H9 (cell line): Measurements from ENCODE around the gene SPHK1. TPM values are rescaled to one million over a fixed set of nuclear protein-coding genes. Genes with fewer than 3 reads are reported as not detected.

Experiments
- DNase-seq: peaks from one replicate; pipeline ENCODE4 v3.0.0-alpha.2; 2017
- H2AFZ ChIP-seq: one replicate; pipeline ENCODE4 v1.6.1; 2013; ENCODE audit warnings: mild to moderate bottlenecking, low read length, control low read depth, moderate library complexity
- H2AK5ac ChIP-seq: 2 replicates; pipeline ENCODE4 v1.6.1; 2013; ENCODE audit warnings: low read length, control low read depth, mixed read lengths; ENCODE audit not compliant: insufficient read length
- H2BK120ac ChIP-seq: one replicate; pipeline ENCODE4 v1.6.1; 2013; ENCODE audit warnings: low read depth, mild to moderate bottlenecking, low read length, control low read depth, inconsistent platforms; ENCODE audit not compliant: poor library complexity, severe bottlenecking
- H2BK12ac ChIP-seq: 2 replicates; pipeline ENCODE4 v1.6.1; 2013; ENCODE audit warnings: low read length, control low read depth, mixed read lengths, low read depth; ENCODE audit not compliant: insufficient read length
- H2BK15ac ChIP-seq: 2 replicates; pipeline ENCODE4 v1.6.1; 2013; ENCODE audit warnings: low read depth, low read length, control low read depth
- H2BK20ac ChIP-seq: one replicate; pipeline ENCODE4 v1.6.1; 2013; ENCODE audit warnings: low read depth, mild to moderate bottlenecking, low read length, control low read depth, inconsistent platforms; ENCODE audit not compliant: poor library complexity, severe bottlenecking
- H2BK5ac ChIP-seq: 2 replicates; pipeline ENCODE4 v1.6.1; 2013; ENCODE audit warnings: low read length, control low read depth, mixed read lengths; ENCODE audit not compliant: insufficient read length
- H3K14ac ChIP-seq: 2 replicates; pipeline ENCODE4 v1.6.1; 2013; ENCODE audit warnings: low read length, control low read depth; ENCODE audit not compliant: insufficient read depth
- H3K18ac ChIP-seq: 2 replicates; pipeline ENCODE4 v1.6.1; 2013; ENCODE audit warnings: low read depth, mild to moderate bottlenecking, mixed read lengths, low read length, control low read depth; ENCODE audit not compliant: insufficient read length
- H3K23ac ChIP-seq: 2 replicates; pipeline ENCODE4 v1.6.1; 2013; ENCODE audit warnings: low read length, control low read depth, mixed read lengths, low read depth; ENCODE audit not compliant: insufficient read length
- H3K23me2 ChIP-seq: 2 replicates; pipeline ENCODE4 v1.6.1; 2013; ENCODE audit warnings: low read depth, mild to moderate bottlenecking, mixed read lengths, low read length, control low read depth; ENCODE audit not compliant: insufficient read length, poor library complexity, severe bottlenecking
- H3K27ac ChIP-seq: 2 replicates; pipeline ENCODE4 v1.5.1; 2013; ENCODE audit warnings: low read length, control low read depth, mixed read lengths, low read depth; ENCODE audit not compliant: insufficient read length
- H3K27me3 ChIP-seq: 2 replicates; pipeline ENCODE4 v1.6.1; 2013; ENCODE audit warnings: low read length, control low read depth, inconsistent platforms; ENCODE audit not compliant: insufficient read depth
- H3K4ac ChIP-seq: 2 replicates; pipeline ENCODE4 v1.6.1; 2013; ENCODE audit warnings: low read depth, mild to moderate bottlenecking, control low read depth, inconsistent platforms, low read length, moderate library complexity
- H3K4me1 ChIP-seq: 2 replicates; pipeline ENCODE4 v1.6.1; 2013; ENCODE audit warnings: low read length, control low read depth, inconsistent platforms; ENCODE audit not compliant: insufficient read depth
- H3K4me2 ChIP-seq: 2 replicates; pipeline ENCODE4 v1.6.1; 2013; ENCODE audit warnings: low read length, control low read depth, mixed read lengths; ENCODE audit not compliant: insufficient read length, insufficient read depth
- H3K56ac ChIP-seq: 2 replicates; pipeline ENCODE4 v1.6.1; 2013; ENCODE audit warnings: low read depth, mild to moderate bottlenecking, mixed read lengths, low read length, control low read depth; ENCODE audit not compliant: insufficient read length
- H3K79me1 ChIP-seq: 2 replicates; pipeline ENCODE4 v1.6.1; 2013; ENCODE audit warnings: low read depth, mild to moderate bottlenecking, moderate library complexity, low read length, control low read depth, inconsistent platforms; ENCODE audit not compliant: insufficient read depth, poor library complexity, severe bottlenecking
- H3K79me2 ChIP-seq: 2 replicates; pipeline ENCODE4 v1.6.1; 2013; ENCODE audit warnings: low read length, control low read depth, inconsistent platforms; ENCODE audit not compliant: insufficient read depth
- H3K9ac ChIP-seq: 2 replicates; pipeline ENCODE4 v1.6.1; 2013; ENCODE audit warnings: low read length, control low read depth, mixed read lengths; ENCODE audit not compliant: insufficient read length; ENCODE audit errors: extremely low read depth
- H3K9me3 ChIP-seq: one replicate; pipeline ENCODE4 v1.6.1; 2013; ENCODE audit warnings: low read depth, low read length, inconsistent platforms; ENCODE audit not compliant: control insufficient read depth
- H3T11ph ChIP-seq: one replicate; pipeline ENCODE4 v1.6.1; 2013; ENCODE audit warnings: mild to moderate bottlenecking, low read length, control low read depth, inconsistent platforms
- H4K20me1 ChIP-seq: one replicate; pipeline ENCODE4 v1.6.1; 2013; ENCODE audit not compliant: control insufficient read depth, insufficient read length, insufficient read depth
- H4K5ac ChIP-seq: 2 replicates; pipeline ENCODE4 v1.6.1; 2013; ENCODE audit warnings: low read depth, mild to moderate bottlenecking, mixed read lengths, low read length, control low read depth; ENCODE audit not compliant: insufficient read length
- H4K8ac ChIP-seq: replicated peaks from 2 replicates; pipeline ENCODE4 v1.6.1; 2013; ENCODE audit warnings: low read length, control low read depth, mixed read lengths, low read depth; ENCODE audit not compliant: insufficient read length
- H4K91ac ChIP-seq: 2 replicates; pipeline ENCODE4 v1.6.1; 2013; ENCODE audit warnings: low read depth, mild to moderate bottlenecking, moderate library complexity, mixed read lengths, low read length, control low read depth; ENCODE audit not compliant: insufficient read length
- H3K27ac Mint-ChIP-seq, 3 experiments: 2 replicates in 2 of 3; 3 replicates in 1 of 3; pipeline ENCODE4 v1.8.0; 2020 to 2021; ENCODE audit warnings: mixed read lengths in 3 of 3, mild to moderate bottlenecking in 1 of 3, moderate library complexity in 1 of 3
- H3K27me3 Mint-ChIP-seq: 2 replicates; pipeline ENCODE4 v1.8.0; 2021; ENCODE audit warnings: low read depth, mild to moderate bottlenecking, moderate library complexity, mixed read lengths
- H3K36me3 Mint-ChIP-seq, 3 experiments: 2 replicates in 2 of 3; 3 replicates in 1 of 3; pipeline ENCODE4 v1.8.0; 2020 to 2021; ENCODE audit warnings: low read depth in 3 of 3, mixed read lengths in 3 of 3; ENCODE audit not compliant: insufficient read depth in 1 of 3
- H3K4me1 Mint-ChIP-seq, 2 experiments: 2 replicates each; pipeline ENCODE4 v1.8.0; 2020; ENCODE audit warnings: mixed read lengths in 2 of 2
- H3K4me3 Mint-ChIP-seq, 2 experiments: 2 replicates in 1 of 2; 3 replicates in 1 of 2; pipeline ENCODE4 v1.8.0; 2020 to 2021; ENCODE audit warnings: mild to moderate bottlenecking in 2 of 2, mixed read lengths in 2 of 2, moderate library complexity in 1 of 2
- H3K9me3 Mint-ChIP-seq, 2 experiments: 2 replicates in 1 of 2; 3 replicates in 1 of 2; pipeline ENCODE4 v1.8.0; 2020; ENCODE audit warnings: mild to moderate bottlenecking in 2 of 2, mixed read lengths in 2 of 2, moderate library complexity in 1 of 2
- CTCF ChIP-seq: fragments of 200-600 bp; sonication (generic); conservative IDR thresholded peaks from 3 replicates; pipeline ENCODE4 v1.8.0; 2021; ENCODE audit warnings: antibody characterized with exemption, mild to moderate bottlenecking
- WGBS: extraction: QIAGEN DNeasy Blood & Tissue Kit; methylation state at CpG from one replicate; pipeline ENCODE4 v1.1.7; 2013; ENCODE audit warnings: missing lambda C conversion rate, low lambda C conversion rate, mixed read lengths; ENCODE audit not compliant: insufficient read length; ENCODE audit errors: extremely low coverage; 5-methylcytosine and 5-hydroxymethylcytosine counted together
- total RNA-seq: library from RNA; stranded (reverse); gene quantifications from 2 replicates; pipeline ENCODE4 v1.2.1, GENCODE V29; 2021

The SPHK1 gene
- total RNA-seq, 1 experiment from 2014 or later = 1.4 TPM

DNA sequence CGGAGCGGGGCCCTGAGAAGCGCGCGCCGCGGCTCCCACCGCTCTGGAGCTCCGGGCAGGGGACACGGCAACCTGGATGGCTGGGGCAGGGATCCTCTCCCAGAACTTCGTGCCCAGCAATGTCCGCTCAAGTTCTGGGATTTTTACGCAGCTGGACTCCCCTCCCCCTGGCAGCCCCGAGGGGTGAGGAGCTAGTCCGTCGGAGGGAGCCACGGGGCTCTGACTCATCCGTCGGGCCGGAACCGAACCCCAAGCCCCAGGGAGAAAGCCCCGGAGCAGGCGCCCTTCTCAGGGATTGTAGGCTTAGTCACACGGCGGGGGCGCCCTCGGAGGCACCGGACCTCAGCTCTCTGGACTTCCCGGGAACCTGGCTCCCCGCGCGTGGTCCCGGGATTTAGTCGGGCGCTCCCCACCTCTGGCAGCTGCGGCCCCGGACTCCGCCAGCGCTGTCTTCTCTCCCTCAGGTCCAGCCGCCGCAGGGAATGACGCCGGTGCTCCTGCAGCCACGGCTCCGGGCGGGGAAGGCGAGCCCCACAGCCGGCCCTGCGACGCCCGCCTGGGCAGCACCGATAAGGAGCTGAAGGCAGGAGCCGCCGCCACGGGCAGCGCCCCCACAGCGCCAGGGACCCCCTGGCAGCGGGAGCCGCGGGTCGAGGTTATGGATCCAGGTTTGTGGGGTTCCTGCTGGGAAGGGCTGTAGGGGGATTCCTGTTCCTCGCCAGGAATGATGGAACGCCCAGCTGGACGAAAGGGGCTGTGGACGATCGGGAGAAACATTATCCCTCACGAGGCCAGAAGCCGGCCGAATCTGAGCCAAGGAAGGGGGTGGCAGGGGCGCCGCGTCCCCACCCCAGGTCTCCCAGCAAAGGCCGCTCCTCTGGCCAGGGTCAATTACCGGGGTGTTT is 830 bp downstream of the SPHK1 start:
- H3K36me3 Mint-ChIP-seq = peaks cover 2 to 12% (median 2%) of the 10 kb centered on the region in 3 experiments; a peak in 5 of 7 replicates
- no peak overlapping the region for H3K14ac ChIP-seq
- H2BK120ac ChIP-seq = no peak overlapping the region
- H3K18ac ChIP-seq = no peak overlapping the region
- peaks cover 29 to 40% of the 10 kb centered on the region in 2 experiments for H3K4me1 Mint-ChIP-seq
- no peak for TF ChIP-seq CTCF
- H4K5ac ChIP-seq = no peak overlapping the region
- H3K4me1 ChIP-seq = peaks cover 7% of the 10 kb centered on the region; the same call in 1 of the 2 replicates
- no peak overlapping the region for H2BK5ac ChIP-seq
- no peaks in the 10 kb centered on the region for H3K79me1 ChIP-seq
- H2AK5ac ChIP-seq = no peak overlapping the region
- no peaks in the 10 kb centered on the region for H3K79me2 ChIP-seq
- H2BK15ac ChIP-seq = no peak overlapping the region
- no peak overlapping the region for H3K9ac ChIP-seq
- H4K20me1 ChIP-seq = no peaks in the 10 kb centered on the region
- DNase-seq = peak; percentile 55
- no peaks in the 10 kb centered on the region for H3K9me3 ChIP-seq
- H3K27me3 ChIP-seq = peaks cover 16% of the 10 kb centered on the region; the same call in 1 of the 2 replicates
- peaks cover 56% of the 10 kb centered on the region for H3K27me3 Mint-ChIP-seq
- H2BK12ac ChIP-seq = no peak overlapping the region
- H2AFZ ChIP-seq = no peak overlapping the region
- no peaks in the 10 kb centered on the region for H3K9me3 Mint-ChIP-seq
- H3K56ac ChIP-seq = no peak overlapping the region
- peak overlapping the region; percentile 79 for H3K4me2 ChIP-seq
- H3K23me2 ChIP-seq = peaks cover 17% of the 10 kb centered on the region
- no peak overlapping the region for H4K8ac ChIP-seq
- no peak overlapping the region for H3T11ph ChIP-seq
- no peak overlapping the region for H2BK20ac ChIP-seq
- WGBS = no CpG with 5 or more reads among the region's 74 CpGs
- no peak overlapping the region for H3K4ac ChIP-seq
- no peak overlapping the region for H3K27ac Mint-ChIP-seq
- H3K23ac ChIP-seq = no peak overlapping the region
- peak overlapping the region in 1 of 2 experiments; percentile 68; a peak in 2 of 5 replicates for H3K4me3 Mint-ChIP-seq
- no peak overlapping the region for H3K27ac ChIP-seq
- no peak overlapping the region for H4K91ac ChIP-seq
